Left lung (tissue), 10 donors: ENCODE data around the gene RANBP17. TPM values are rescaled to one million over a fixed set of nuclear protein-coding genes. Genes with fewer than 3 reads are reported as not detected.

Experiments
- ATAC-seq: fragments of 200-7000 bp; cut with Tn5 transposase; one replicate; pipeline ENCODE4 v1.9.1; 2020; ENCODE audit warnings: moderate library complexity
- DNase-seq, 4 donors: peaks; one replicate each; pipeline ENCODE4 v3.0.0-alpha.2; 2013 to 2020
- H3K27ac ChIP-seq, 2 donors: fragments of 200-600 bp; sonication (generic) in 1 of 2; one replicate each; pipeline versions ENCODE4 v1.5.0 to v1.8.0; 2020 to 2021
- H3K27me3 ChIP-seq, 2 donors: fragments of 200-600 bp; sonication (generic) in 1 of 2; one replicate each; pipeline versions ENCODE4 v1.5.0 to v1.8.0; 2020 to 2021
- H3K36me3 ChIP-seq, 2 donors: fragments of 200-600 bp; sonication (generic) in 1 of 2; one replicate each; pipeline versions ENCODE4 v1.5.0 to v1.8.0; 2020 to 2021
- H3K4me1 ChIP-seq, 2 donors: fragments of 200-600 bp; one replicate each; pipeline ENCODE4 v1.8.0; 2021
- H3K4me3 ChIP-seq, 2 donors: fragments of 200-600 bp; sonication (generic) in 1 of 2; one replicate each; pipeline versions ENCODE4 v1.5.0 to v1.8.0; 2020 to 2021; ENCODE audit warnings: mild to moderate bottlenecking in 1 of 2
- H3K9me3 ChIP-seq, 2 donors: fragments of 200-600 bp; sonication (generic) in 1 of 2; one replicate each; pipeline versions ENCODE4 v1.5.0 to v1.8.0; 2020 to 2021
- CTCF ChIP-seq, 2 donors: fragments of 200-600 bp; sonication (generic) in 1 of 2; IDR thresholded peaks; one replicate each; pipeline versions ENCODE4 v1.5.0 to v1.8.0; 2021; ENCODE audit warnings: antibody characterized with exemption in 2 of 2
- intact Hi-C, 2 donors: fragments of 100-400 bp; cut with DNase I; formaldehyde crosslinking; loops; one replicate each; pipeline versions ENCODE4 v1.11.2 to v1.14.2; 2022
- polyA plus RNA-seq, 6 donors: library from polyadenylated mRNA; unstranded; fragments of 120-200 nt; gene quantifications; one replicate each; pipeline ENCODE4 v1.2.1, GENCODE V29; 2013; ENCODE audit not compliant: insufficient read length in 6 of 6
- total RNA-seq, 2 donors: library from RNA; stranded (reverse); fragmentation: NEBNext Ultra II Directional; extraction: Animal tissue kit (Norgen Biotek cat#: 25700); gene quantifications; one replicate each; pipeline ENCODE4 v1.2.1, GENCODE V29; 2021
- donor health status: DM: no; HTN: yes; CAD: no.
- donor health status: DM: no; HTN: no; CAD: no.

RANBP17 gene
- total and polyA plus RNA-seq, 8 donors, result 17.0 to 44.5 (median 33.7) TPM

GRCh38 chr5:171314728-171315385 is 453.0 kb downstream of the RANBP17 start:
- H3K4me3 ChIP-seq, result no peak overlapping the region
- H3K27me3 ChIP-seq, result peaks cover 97 to 100% of the 10 kb centered on the region in 2 donors
- peaks cover 18 to 46% of the 10 kb centered on the region in 2 donors for H3K4me1 ChIP-seq
- no peaks in the 10 kb centered on the region for H3K36me3 ChIP-seq
- no peaks in the 10 kb centered on the region for H3K9me3 ChIP-seq
- H3K27ac ChIP-seq, result no peak overlapping the region
- DNase-seq (peak in 2 of 4 donors; percentile 68 to 77), ATAC-seq (peak; percentile 50)
- intact Hi-C loops, result no loop called here
- no peak for TF ChIP-seq CTCF (IDR thresholded peaks at IDR 0.05)

GRCh38 chr5:171315386-171315891 is 453.6 kb downstream of the RANBP17 start:
- DNase-seq, result peak in 1 of 4 donors; percentile 72
- intact Hi-C loops, result no loop called here
- H3K9me3 ChIP-seq, result no peaks in the 10 kb centered on the region
- no peak overlapping the region for H3K4me3 ChIP-seq
- no peak overlapping the region for H3K27ac ChIP-seq
- no peak for ATAC-seq
- H3K36me3 ChIP-seq, result no peaks in the 10 kb centered on the region
- TF ChIP-seq CTCF (IDR thresholded peaks at IDR 0.05), result no peak
- peaks cover 18 to 43% of the 10 kb centered on the region in 2 donors for H3K4me1 ChIP-seq
- H3K27me3 ChIP-seq, result peaks cover 97 to 100% of the 10 kb centered on the region in 2 donors

- H3K36me3 ChIP-seq, result no peaks in the 10 kb centered on the region
- TF ChIP-seq CTCF (IDR thresholded peaks at IDR 0.05), result no peak
- DNase-seq (no peak), ATAC-seq (no peak)
- peaks cover 98 to 100% of the 10 kb centered on the region in 2 donors for H3K27me3 ChIP-seq
- H3K27ac ChIP-seq, result no peak overlapping the region
- H3K9me3 ChIP-seq, result no peaks in the 10 kb centered on the region
- intact Hi-C loops, result no loop called here
- no peak overlapping the region for H3K4me3 ChIP-seq
- peaks cover 18 to 40% of the 10 kb centered on the region in 2 donors for H3K4me1 ChIP-seq
Measured at GRCh38 chr5:171315925-171316257, 454.1 kb downstream of the RANBP17 start.

- Histone ChIP-seq H3K9me3 (no peaks in the 10 kb centered on the region), H3K4me1 (peaks cover 15 to 34% of the 10 kb centered on the region in 2 donors), H3K36me3 (no peaks in the 10 kb centered on the region), H3K27me3 (peaks cover 98 to 100% of the 10 kb centered on the region in 2 donors), H3K4me3 (no peak overlapping the region), H3K27ac (no peak overlapping the region)
- intact Hi-C loops, result no loop called here
- TF ChIP-seq CTCF (IDR thresholded peaks at IDR 0.05), result no peak
- no peak for ATAC-seq
- DNase-seq, result peak in 1 of 4 donors; percentile 70
Measured at GRCh38 chr5:171316258-171317121, 454.7 kb downstream of the RANBP17 start.

GRCh38 chr5:171317230-171317629 is 455.4 kb downstream of the RANBP17 start:
- ATAC-seq (no peak), DNase-seq (no peak)
- intact Hi-C loops, result no loop called here
- H3K27ac ChIP-seq, result no peak overlapping the region
- no peaks in the 10 kb centered on the region for H3K36me3 ChIP-seq
- peaks cover 10 to 26% of the 10 kb centered on the region in 2 donors for H3K4me1 ChIP-seq
- no peaks in the 10 kb centered on the region for H3K9me3 ChIP-seq
- peaks cover 97 to 100% of the 10 kb centered on the region in 2 donors for H3K27me3 ChIP-seq
- TF ChIP-seq CTCF (IDR thresholded peaks at IDR 0.05), result no peak
- no peak overlapping the region for H3K4me3 ChIP-seq
